ENCODE results near the gene CCDC171. TPM values are rescaled to one million over a fixed set of nuclear protein-coding genes. Genes with fewer than 3 reads are reported as not detected.

Gene CCDC171
- total and polyA plus RNA-seq, 5 donors from 2014 or later = 0.05 to 1.1 (median 0.29) TPM

- no peaks in the 10 kb centered on the region for H3K9me3 ChIP-seq (ENCODE audit: control insufficient read depth in 2 of 2, low read length in 2 of 2)
- no peak for DNase-seq
- no peaks in the 10 kb centered on the region for H3K27me3 ChIP-seq (ENCODE audit: control insufficient read depth, insufficient read depth, low read length)
- H3K4me3 ChIP-seq (ENCODE audit: low read depth, low read length) = no peak overlapping the region
- ATAC-seq (ENCODE audit: low read depth in 2 of 2) = no peak
- Mint-ChIP-seq H3K27me3 (peaks cover 4% of the 10 kb centered on the region), H3K4me3 (no peak overlapping the region), H3K27ac (no peak overlapping the region), H3K9me3 (peaks cover 0 to 2% (median 0%) of the 10 kb centered on the region in 7 donors), H3K36me3 (no peaks in the 10 kb centered on the region), H3K4me1 (no peaks in the 10 kb centered on the region)
- H3K27ac ChIP-seq (ENCODE audit: insufficient read depth, low read length, poor library complexity, severe bottlenecking) = no peak overlapping the region
- no peaks in the 10 kb centered on the region for H3K4me1 ChIP-seq (ENCODE audit: control insufficient read depth, insufficient read depth, low read length, poor library complexity, severe bottlenecking)
- no peaks in the 10 kb centered on the region for H3K36me3 ChIP-seq (ENCODE audit: control insufficient read depth, insufficient read depth, low read length)
These were observed 422.4 kb downstream of the CCDC171 start for GRCh38 chr9:15975101-15975778.

DNA sequence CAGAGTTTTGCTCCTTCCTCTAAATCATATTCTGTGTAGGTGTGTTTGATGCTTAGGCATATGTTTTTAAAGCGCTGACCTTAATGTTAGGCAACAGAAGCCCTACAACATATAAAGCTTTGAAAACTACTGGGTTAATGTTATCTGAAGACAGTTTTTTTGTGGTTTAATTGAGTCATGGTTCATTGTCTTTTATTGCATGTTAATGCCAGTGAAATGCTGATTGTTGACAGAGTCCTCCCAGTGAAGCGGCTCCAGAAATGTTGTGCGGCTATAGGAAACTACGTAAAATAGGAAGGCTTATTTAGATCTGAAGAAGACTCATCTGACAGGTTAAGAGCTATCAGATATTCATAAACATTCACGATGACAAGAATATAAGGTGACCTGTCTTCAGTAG, 424.6 kb downstream of the CCDC171 start:
- H3K4me3 ChIP-seq (ENCODE audit: low read depth, low read length) = no peak overlapping the region
- DNase-seq (no peak), ATAC-seq (ENCODE audit: low read depth in 2 of 2) (no peak)
- H3K36me3 ChIP-seq (ENCODE audit: control insufficient read depth, insufficient read depth, low read length) = no peaks in the 10 kb centered on the region
- H3K9me3 ChIP-seq (ENCODE audit: control insufficient read depth in 2 of 2, low read length in 2 of 2) = no peaks in the 10 kb centered on the region
- no peak overlapping the region for H3K27ac ChIP-seq (ENCODE audit: insufficient read depth, low read length, poor library complexity, severe bottlenecking)
- no peak overlapping the region for H3K27ac Mint-ChIP-seq
- no peaks in the 10 kb centered on the region for H3K4me1 ChIP-seq (ENCODE audit: control insufficient read depth, insufficient read depth, low read length, poor library complexity, severe bottlenecking)
- H3K4me3 Mint-ChIP-seq = no peak overlapping the region
- H3K36me3 Mint-ChIP-seq = no peaks in the 10 kb centered on the region
- H3K9me3 Mint-ChIP-seq = peaks cover 0 to 2% (median 0%) of the 10 kb centered on the region in 7 donors
- no peaks in the 10 kb centered on the region for H3K27me3 ChIP-seq (ENCODE audit: control insufficient read depth, insufficient read depth, low read length)
- H3K27me3 Mint-ChIP-seq = peaks cover 4% of the 10 kb centered on the region
- no peaks in the 10 kb centered on the region for H3K4me1 Mint-ChIP-seq

DNA sequence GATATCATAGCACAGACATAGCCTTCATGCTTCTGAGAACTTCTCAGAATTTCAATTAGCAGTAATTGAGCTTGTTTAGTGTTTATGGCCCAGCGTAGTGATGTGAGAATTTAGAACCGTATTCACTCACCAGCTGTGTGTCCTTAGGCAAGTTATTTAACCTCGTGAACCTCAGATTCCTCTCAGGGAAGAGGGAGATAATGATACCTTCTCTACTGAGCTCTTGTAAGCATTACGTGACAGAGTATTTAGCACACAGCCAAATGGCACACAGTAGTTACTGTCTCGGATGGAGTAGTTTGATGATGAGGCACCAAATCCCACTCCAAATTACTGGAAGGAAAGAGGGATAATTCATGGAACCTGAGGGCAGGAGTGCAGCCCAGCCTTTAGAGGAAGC, 429.3 kb downstream of the CCDC171 start:
- Histone ChIP-seq H3K27me3 (ENCODE audit: control insufficient read depth, insufficient read depth, low read length) (no peaks in the 10 kb centered on the region), H3K4me3 (ENCODE audit: low read depth, low read length) (no peak overlapping the region), H3K9me3 (ENCODE audit: control insufficient read depth in 2 of 2, low read length in 2 of 2) (no peaks in the 10 kb centered on the region), H3K27ac (ENCODE audit: insufficient read depth, low read length, poor library complexity, severe bottlenecking) (no peak overlapping the region), H3K4me1 (ENCODE audit: control insufficient read depth, insufficient read depth, low read length, poor library complexity, severe bottlenecking) (no peaks in the 10 kb centered on the region), H3K36me3 (ENCODE audit: control insufficient read depth, insufficient read depth, low read length) (no peaks in the 10 kb centered on the region)
- Mint-ChIP-seq H3K4me1 (no peaks in the 10 kb centered on the region), H3K27ac (no peak overlapping the region), H3K36me3 (no peaks in the 10 kb centered on the region), H3K9me3 (peaks cover 0 to 2% (median 0%) of the 10 kb centered on the region in 7 donors), H3K27me3 (no peaks in the 10 kb centered on the region), H3K4me3 (no peak overlapping the region)
- ATAC-seq (ENCODE audit: low read depth in 2 of 2) (no peak), DNase-seq (no peak)

GRCh38 chr9:15999422-16000339, 446.8 kb downstream of the CCDC171 start:
- no peak overlapping the region for H3K4me3 ChIP-seq (ENCODE audit: low read depth, low read length)
- no peaks in the 10 kb centered on the region for H3K27me3 Mint-ChIP-seq
- peaks cover 0 to 11% (median 7%) of the 10 kb centered on the region in 7 donors for H3K9me3 Mint-ChIP-seq
- no peaks in the 10 kb centered on the region for H3K4me1 ChIP-seq (ENCODE audit: control insufficient read depth, insufficient read depth, low read length, poor library complexity, severe bottlenecking)
- no peak overlapping the region for H3K27ac ChIP-seq (ENCODE audit: insufficient read depth, low read length, poor library complexity, severe bottlenecking)
- no peaks in the 10 kb centered on the region for H3K36me3 Mint-ChIP-seq
- no peak overlapping the region for H3K27ac Mint-ChIP-seq
- H3K4me1 Mint-ChIP-seq = no peaks in the 10 kb centered on the region
- DNase-seq (no peak), ATAC-seq (ENCODE audit: low read depth in 2 of 2) (no peak)
- no peak overlapping the region for H3K4me3 Mint-ChIP-seq
- H3K36me3 ChIP-seq (ENCODE audit: control insufficient read depth, insufficient read depth, low read length) = no peaks in the 10 kb centered on the region
- H3K9me3 ChIP-seq (ENCODE audit: control insufficient read depth in 2 of 2, low read length in 2 of 2) = no peaks in the 10 kb centered on the region
- H3K27me3 ChIP-seq (ENCODE audit: control insufficient read depth, insufficient read depth, low read length) = no peaks in the 10 kb centered on the region

- no peak for DNase-seq
- H3K36me3 Mint-ChIP-seq = no peaks in the 10 kb centered on the region
- no peak overlapping the region for H3K4me3 ChIP-seq (ENCODE audit: low read depth, low read length)
- ATAC-seq (ENCODE audit: low read depth in 2 of 2) = no peak
- no peaks in the 10 kb centered on the region for H3K27me3 ChIP-seq (ENCODE audit: control insufficient read depth, insufficient read depth, low read length)
- peaks cover 0 to 9% (median 2%) of the 10 kb centered on the region in 7 donors for H3K9me3 Mint-ChIP-seq
- H3K4me1 ChIP-seq (ENCODE audit: control insufficient read depth, insufficient read depth, low read length, poor library complexity, severe bottlenecking) = no peaks in the 10 kb centered on the region
- H3K36me3 ChIP-seq (ENCODE audit: control insufficient read depth, insufficient read depth, low read length) = no peaks in the 10 kb centered on the region
- H3K27ac Mint-ChIP-seq = no peak overlapping the region
- no peaks in the 10 kb centered on the region for H3K4me1 Mint-ChIP-seq
- H3K27ac ChIP-seq (ENCODE audit: insufficient read depth, low read length, poor library complexity, severe bottlenecking) = no peak overlapping the region
- no peaks in the 10 kb centered on the region for H3K9me3 ChIP-seq (ENCODE audit: control insufficient read depth in 2 of 2, low read length in 2 of 2)
- no peaks in the 10 kb centered on the region for H3K27me3 Mint-ChIP-seq
- no peak overlapping the region for H3K4me3 Mint-ChIP-seq
These were observed 448.0 kb downstream of the CCDC171 start for GRCh38 chr9:16000811-16001210.

- H3K4me3 Mint-ChIP-seq = no peak overlapping the region
- no peak overlapping the region for H3K4me3 ChIP-seq (ENCODE audit: low read depth, low read length)
- no peak overlapping the region for H3K27ac ChIP-seq (ENCODE audit: insufficient read depth, low read length, poor library complexity, severe bottlenecking)
- peaks cover 0 to 4% (median 1%) of the 10 kb centered on the region in 7 donors for H3K9me3 Mint-ChIP-seq
- H3K9me3 ChIP-seq (ENCODE audit: control insufficient read depth in 2 of 2, low read length in 2 of 2) = no peaks in the 10 kb centered on the region
- DNase-seq (no peak), ATAC-seq (ENCODE audit: low read depth in 2 of 2) (no peak)
- H3K4me1 ChIP-seq (ENCODE audit: control insufficient read depth, insufficient read depth, low read length, poor library complexity, severe bottlenecking) = no peaks in the 10 kb centered on the region
- no peaks in the 10 kb centered on the region for H3K36me3 ChIP-seq (ENCODE audit: control insufficient read depth, insufficient read depth, low read length)
- no peaks in the 10 kb centered on the region for H3K27me3 ChIP-seq (ENCODE audit: control insufficient read depth, insufficient read depth, low read length)
- no peaks in the 10 kb centered on the region for H3K27me3 Mint-ChIP-seq
- no peaks in the 10 kb centered on the region for H3K36me3 Mint-ChIP-seq
- no peak overlapping the region for H3K27ac Mint-ChIP-seq
- no peaks in the 10 kb centered on the region for H3K4me1 Mint-ChIP-seq
These were observed 449.0 kb downstream of the CCDC171 start for GRCh38 chr9:16001856-16002255.

DNA sequence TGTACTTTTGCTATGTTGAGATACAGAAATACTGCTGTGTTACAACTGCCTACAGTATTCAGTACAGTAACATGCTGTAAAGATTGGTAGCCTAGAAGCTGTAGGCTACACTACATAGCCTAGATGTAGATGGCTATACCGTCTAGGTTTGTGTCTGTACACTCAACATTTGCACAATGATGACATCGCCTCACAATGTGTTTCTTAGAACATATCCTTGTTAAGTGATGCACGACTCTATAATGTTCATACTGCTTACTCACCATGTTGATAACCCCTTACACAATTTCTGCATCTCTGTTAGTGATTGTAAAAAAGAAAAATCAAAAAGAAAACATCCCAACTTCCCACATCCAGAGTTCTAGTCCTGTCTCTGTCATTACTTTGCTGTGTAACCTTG, 450.0 kb downstream of the CCDC171 start:
- Histone ChIP-seq H3K9me3 (ENCODE audit: control insufficient read depth in 2 of 2, low read length in 2 of 2) (no peaks in the 10 kb centered on the region), H3K36me3 (ENCODE audit: control insufficient read depth, insufficient read depth, low read length) (no peaks in the 10 kb centered on the region), H3K4me1 (ENCODE audit: control insufficient read depth, insufficient read depth, low read length, poor library complexity, severe bottlenecking) (no peaks in the 10 kb centered on the region), H3K27me3 (ENCODE audit: control insufficient read depth, insufficient read depth, low read length) (no peaks in the 10 kb centered on the region), H3K4me3 (ENCODE audit: low read depth, low read length) (no peak overlapping the region), H3K27ac (ENCODE audit: insufficient read depth, low read length, poor library complexity, severe bottlenecking) (no peak overlapping the region)
- DNase-seq = no peak
- no peak overlapping the region for H3K4me3 Mint-ChIP-seq
- ATAC-seq (ENCODE audit: low read depth in 2 of 2) = no peak
- H3K9me3 Mint-ChIP-seq = peaks cover 0 to 7% (median 1%) of the 10 kb centered on the region in 7 donors
- no peak overlapping the region for H3K27ac Mint-ChIP-seq
- H3K4me1 Mint-ChIP-seq = no peaks in the 10 kb centered on the region
- no peaks in the 10 kb centered on the region for H3K36me3 Mint-ChIP-seq
- no peaks in the 10 kb centered on the region for H3K27me3 Mint-ChIP-seq

Data from CD4-positive, CD25-positive, alpha-beta regulatory T cell (primary cell).